Gastroesophageal sphincter (tissue), 3 donors: ENCODE data around the gene GABBR2.

Source experiments
- POLR2A ChIP-seq, 2 donors: fragments of 450-650 bp; IDR thresholded peaks; one replicate each; pipeline ENCODE4 v1.6.1; 2017; ENCODE audit warnings: antibody characterized with exemption in 2 of 2, mild to moderate bottlenecking in 2 of 2, moderate library complexity in 1 of 2
- TF ChIP-seq, protein P1 (sequence below), 4 experiments: fragments of 200-600 bp in 2 of 4; fragments of 450-650 bp in 2 of 4; sonication (generic) in 1 of 4; IDR thresholded peaks; one replicate each; pipeline ENCODE4 v1.5.1; 2017 to 2019; ENCODE audit warnings: antibody characterized with exemption in 4 of 4, mild to moderate bottlenecking in 2 of 4, moderate library complexity in 2 of 4

DNA sequence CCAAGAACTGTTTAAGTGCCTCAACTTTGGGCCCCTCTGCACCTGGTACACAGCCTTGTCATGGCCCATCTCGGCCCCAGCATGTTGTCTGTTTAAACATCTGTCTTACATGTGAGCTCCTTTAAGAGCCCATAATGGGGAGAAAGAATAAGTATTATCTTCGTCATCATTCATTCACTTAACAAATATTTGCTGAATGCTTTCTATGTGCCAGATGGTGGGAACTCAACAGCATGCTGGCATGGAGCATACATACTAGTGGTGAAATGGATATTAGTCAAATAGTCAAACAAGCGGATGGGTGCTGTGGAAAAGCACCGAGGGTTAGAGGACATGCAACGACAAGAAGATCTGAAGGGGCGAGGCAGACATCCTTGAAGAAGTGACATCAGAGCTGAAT, 54.5 kb downstream of the GABBR2 start:
- TF ChIP-seq, protein P1, sequence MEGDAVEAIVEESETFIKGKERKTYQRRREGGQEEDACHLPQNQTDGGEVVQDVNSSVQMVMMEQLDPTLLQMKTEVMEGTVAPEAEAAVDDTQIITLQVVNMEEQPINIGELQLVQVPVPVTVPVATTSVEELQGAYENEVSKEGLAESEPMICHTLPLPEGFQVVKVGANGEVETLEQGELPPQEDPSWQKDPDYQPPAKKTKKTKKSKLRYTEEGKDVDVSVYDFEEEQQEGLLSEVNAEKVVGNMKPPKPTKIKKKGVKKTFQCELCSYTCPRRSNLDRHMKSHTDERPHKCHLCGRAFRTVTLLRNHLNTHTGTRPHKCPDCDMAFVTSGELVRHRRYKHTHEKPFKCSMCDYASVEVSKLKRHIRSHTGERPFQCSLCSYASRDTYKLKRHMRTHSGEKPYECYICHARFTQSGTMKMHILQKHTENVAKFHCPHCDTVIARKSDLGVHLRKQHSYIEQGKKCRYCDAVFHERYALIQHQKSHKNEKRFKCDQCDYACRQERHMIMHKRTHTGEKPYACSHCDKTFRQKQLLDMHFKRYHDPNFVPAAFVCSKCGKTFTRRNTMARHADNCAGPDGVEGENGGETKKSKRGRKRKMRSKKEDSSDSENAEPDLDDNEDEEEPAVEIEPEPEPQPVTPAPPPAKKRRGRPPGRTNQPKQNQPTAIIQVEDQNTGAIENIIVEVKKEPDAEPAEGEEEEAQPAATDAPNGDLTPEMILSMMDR (IDR thresholded peaks at IDR 0.05): no peak
- no peak for TF ChIP-seq POLR2A (IDR thresholded peaks at IDR 0.05)
